Stimulated activated CD4-positive, alpha-beta T cell treated with anti-CD3 and anti-CD28 coated beads, TNF-alpha, amount 100 ng/mL, for 48 hours (primary cell): ENCODE results near the gene FRMD1.

Source experiments
- DNase-seq, 3 donors: peaks; one replicate each; pipeline ENCODE4 v3.0.0-alpha.2; 2020; ENCODE audit warnings: low read depth in 3 of 3

The FRMD1 gene

GRCh38 chr6:168043193-168043847, 35.7 kb downstream of the FRMD1 start:
- no peak for DNase-seq

- DNase-seq: no peak
Measured at GRCh38 chr6:168042426-168043192, 36.4 kb downstream of the FRMD1 start.

DNA sequence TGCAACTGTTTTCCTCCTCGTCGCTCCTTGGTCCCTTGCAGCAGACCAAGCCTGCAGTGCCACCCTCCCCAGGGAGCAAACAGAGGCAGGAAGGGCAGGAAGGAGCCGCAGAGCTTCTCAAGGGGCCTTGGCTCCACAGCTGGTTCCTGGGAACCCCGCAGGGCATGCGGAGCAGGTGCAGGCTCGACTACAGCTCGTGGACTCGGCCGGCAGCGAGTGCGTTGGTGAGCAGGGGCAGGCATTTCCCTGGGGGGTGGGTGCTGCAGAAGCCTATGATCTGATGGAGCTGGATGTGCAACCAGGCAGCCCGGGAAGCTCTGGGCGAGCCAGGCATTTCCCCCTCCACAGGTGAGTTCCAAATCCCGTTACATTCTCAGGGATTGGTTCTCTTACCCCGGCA, 37.1 kb downstream of the FRMD1 start:
- DNase-seq: no peak

GRCh38 chr6:168040856-168041496, 38.0 kb downstream of the FRMD1 start:
- DNase-seq: no peak

DNA sequence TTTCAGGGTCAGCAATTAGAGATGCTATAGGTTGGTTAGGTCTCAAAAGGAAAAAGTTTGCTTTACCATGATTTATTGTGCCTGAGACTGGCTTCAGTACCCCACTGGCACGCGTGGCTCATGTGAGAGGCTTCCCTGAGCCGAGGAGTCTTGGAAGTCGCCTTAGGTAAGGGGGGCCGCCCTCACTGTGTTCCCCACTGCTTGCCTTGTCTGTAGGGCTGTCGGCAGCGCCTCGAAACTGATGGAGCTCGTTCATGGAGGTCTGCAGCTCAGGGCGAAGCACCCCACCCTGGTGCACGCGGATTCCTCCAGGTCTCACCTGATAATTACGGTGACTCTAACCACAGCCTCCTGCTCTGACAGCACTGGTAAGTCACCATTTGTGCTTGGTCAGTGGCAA, 39.2 kb downstream of the FRMD1 start:
- no peak for DNase-seq

DNA sequence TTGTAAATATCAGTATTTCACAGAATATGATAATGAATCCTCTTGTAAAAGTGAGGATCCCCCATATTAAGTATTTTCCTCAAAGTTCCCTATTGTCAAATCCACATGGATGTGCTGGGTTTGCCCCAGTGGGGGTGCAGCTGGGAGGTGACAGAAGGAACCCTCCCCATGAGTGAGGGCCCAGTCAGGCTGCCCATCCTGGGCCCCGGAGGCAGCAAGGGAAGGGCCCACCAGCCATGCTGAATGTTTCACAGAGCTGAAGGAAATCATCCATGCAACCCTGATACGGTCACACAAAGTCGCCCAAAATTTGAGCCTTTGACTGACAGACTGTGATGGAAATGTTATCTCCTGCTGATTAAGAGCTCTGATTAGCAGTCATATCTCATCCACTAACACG, 39.7 kb downstream of the FRMD1 start:
- no peak for DNase-seq

DNA sequence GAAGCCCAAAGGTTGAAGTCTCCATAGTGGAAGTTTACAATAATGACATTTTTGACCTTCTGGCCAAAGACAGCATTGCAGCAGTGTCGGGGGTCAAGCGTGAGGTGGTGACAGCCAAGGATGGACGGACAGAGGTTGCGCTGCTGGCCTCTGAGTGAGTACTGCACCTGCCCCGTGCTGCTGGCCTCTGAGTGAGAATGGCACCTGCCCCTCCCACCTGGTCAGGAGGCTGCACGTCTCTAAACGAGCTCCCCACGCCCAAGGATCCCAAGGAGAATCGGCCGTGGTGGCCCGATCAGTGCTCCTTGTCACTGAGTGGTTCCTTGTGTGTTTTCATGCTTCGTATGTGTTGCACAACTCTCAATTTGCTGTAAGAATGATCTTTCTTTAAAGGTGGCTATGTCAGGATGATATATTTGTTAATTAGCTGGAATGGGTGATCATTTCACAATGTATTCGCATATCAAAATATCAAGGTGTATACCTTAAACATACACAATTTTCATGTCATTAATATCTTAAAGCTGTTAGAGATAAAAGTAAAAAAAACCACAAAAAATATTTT, 40.4 kb downstream of the FRMD1 start:
- no peak for DNase-seq

- no peak for DNase-seq
Measured at GRCh38 chr6:168037856-168038255, 41.2 kb downstream of the FRMD1 start.

GRCh38 chr6:168037242-168037641, 41.8 kb downstream of the FRMD1 start:
- DNase-seq: no peak

GRCh38 chr6:168035661-168036545, 43.1 kb downstream of the FRMD1 start:
- no peak for DNase-seq

DNA sequence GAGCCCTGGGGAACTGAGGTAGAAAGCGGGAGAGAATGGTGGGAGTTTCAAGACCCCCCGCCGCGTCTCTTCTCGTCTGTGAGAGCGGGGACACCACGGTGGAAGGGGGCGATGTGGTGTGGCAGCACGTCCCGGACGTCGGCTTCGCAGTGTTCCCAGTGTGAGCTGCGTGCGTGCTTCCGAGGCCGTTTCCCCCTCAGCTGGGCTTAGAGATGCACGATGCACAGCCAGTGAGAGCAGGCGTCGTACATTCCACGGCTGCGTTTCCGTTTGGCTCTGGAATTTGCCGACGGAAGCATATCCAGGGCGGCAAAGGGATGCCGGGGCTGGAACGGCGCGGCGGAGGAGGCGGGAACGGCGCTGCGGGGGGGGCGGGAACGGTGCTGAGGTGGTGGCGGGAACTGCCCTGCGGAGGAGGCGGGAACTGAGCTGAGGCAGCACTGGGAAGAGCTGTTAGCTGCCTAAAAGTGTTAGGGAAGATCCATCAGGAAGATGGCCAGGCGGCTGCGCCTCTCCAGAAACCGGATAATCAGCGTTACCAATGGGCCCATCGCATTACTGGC, 43.8 kb downstream of the FRMD1 start:
- DNase-seq: no peak

GRCh38 chr6:168034537-168034936, 44.5 kb downstream of the FRMD1 start:
- no peak for DNase-seq

DNA sequence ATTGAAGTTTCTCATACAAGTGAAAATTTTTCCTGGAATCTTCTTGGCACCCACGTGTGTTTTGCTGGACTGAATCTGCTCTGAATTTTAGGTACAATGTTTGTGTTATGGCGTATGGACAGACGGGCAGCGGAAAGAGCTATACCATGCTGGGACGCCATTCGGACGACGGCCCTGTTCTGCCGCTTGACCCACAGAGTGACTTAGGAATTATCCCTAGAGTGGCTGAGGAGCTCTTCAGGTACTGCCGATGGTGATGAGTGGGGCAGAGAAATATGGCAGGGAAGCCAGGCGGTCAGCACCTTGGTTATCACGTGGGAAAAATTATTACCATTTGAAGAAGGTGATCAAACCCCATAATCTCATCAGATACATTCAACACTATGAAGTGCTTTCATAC, 45.2 kb downstream of the FRMD1 start:
- no peak for DNase-seq

DNA sequence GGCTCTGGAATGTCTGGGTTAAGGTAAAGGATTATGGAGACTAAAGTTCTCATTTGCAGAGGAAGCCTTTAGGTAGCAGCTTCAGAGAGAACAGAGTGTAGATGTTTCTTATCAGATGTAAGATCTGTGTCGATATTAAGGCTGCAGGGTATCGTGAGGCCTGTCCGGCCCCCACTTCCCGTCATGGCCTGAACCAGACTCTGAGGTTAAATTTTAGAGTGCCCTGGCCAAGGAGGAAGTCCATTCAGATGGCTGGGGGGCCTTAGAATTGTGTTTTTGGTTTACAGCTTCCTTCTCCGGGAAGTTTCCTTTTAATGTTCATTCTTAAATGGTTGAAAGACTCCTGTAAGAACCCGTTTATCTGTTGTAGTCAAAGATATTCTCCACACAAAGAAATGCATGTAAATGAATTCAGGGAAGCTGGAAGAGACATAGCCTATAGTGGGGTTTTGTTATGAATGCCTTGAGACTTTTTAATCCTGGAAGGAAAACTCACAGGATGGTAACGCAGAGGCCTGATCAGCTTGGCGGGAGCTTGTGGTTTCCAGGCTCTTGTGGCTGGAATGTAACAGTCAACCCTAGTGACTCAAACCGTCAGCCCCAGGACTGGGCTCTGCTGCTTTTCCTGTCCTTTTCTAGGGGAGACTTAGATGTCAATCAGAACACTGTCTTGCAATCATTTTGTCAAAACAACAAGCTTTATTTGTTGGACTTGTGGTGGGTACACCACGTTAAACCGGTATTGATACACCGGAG, 46.8 kb downstream of the FRMD1 start:
- DNase-seq: no peak

DNA sequence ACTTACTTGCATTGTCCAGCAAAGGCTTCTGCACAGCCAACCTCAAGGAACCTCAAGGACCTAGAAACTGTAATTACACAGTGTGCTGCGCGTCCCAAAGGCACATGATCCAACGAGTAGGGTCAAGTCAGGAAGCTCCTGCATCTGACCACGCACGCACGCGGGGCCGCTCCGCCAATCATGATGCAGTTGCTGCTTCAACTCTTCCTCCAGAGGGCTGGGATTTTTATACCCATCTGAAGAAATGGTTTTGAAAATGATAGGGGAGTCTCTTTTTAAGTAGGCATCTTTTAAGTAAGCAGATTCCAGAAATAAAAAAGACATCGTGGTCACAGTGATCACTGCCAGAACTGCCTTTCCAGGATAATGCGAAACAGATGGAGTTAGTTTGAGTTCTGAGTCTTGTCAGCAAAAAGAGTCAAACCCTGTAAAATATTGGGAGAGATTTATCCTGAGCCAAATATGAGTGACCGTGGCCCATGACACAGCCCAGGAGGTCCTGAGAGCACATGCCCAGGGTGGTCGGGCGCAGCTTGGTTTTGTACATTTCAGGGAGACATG, 47.5 kb downstream of the FRMD1 start:
- no peak for DNase-seq

DNA sequence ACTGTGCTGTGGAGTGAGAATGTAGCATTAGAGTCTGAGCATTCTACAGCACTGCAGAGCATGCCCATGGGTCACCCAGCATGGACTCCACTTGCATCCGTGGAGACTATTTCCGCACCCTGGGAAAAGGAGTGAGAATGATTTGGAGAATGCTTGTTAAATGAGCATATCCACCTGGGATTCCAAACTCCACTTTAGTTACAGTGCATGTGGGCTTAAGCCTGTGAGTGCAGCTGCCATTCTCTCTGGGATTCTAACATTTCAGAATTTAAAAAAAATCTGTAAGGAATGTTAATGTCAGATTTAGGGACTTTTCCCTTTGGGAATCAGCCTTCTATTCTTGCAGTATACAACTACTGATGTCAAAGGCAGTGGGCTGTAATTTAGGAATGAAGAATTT, 48.1 kb downstream of the FRMD1 start:
- DNase-seq: no peak

DNA sequence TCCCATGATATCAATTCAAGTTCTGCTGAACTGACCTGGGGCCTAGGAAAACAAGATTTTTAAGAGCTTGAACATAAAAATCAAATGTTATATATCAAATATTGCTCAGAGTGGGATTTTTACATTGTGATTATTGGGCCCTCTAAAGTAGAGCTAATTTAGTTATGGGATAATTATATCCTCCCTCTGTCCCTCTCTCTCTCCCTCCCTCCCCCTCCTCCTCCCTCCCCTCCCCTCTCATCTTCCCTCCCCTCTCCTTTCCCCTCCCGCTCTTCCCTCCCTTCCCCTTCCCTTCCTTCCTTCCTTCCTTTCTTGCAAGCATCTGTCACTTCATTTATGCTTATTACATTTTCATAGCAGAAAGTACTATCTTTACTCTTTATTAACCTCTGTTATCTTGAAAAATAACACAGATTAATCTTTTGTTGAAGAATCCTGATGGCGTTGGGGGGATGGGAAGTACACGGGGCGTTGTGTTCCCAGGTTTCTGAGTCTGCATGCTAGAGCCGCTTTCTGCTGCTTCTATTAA, 48.7 kb downstream of the FRMD1 start:
- DNase-seq: no peak

DNA sequence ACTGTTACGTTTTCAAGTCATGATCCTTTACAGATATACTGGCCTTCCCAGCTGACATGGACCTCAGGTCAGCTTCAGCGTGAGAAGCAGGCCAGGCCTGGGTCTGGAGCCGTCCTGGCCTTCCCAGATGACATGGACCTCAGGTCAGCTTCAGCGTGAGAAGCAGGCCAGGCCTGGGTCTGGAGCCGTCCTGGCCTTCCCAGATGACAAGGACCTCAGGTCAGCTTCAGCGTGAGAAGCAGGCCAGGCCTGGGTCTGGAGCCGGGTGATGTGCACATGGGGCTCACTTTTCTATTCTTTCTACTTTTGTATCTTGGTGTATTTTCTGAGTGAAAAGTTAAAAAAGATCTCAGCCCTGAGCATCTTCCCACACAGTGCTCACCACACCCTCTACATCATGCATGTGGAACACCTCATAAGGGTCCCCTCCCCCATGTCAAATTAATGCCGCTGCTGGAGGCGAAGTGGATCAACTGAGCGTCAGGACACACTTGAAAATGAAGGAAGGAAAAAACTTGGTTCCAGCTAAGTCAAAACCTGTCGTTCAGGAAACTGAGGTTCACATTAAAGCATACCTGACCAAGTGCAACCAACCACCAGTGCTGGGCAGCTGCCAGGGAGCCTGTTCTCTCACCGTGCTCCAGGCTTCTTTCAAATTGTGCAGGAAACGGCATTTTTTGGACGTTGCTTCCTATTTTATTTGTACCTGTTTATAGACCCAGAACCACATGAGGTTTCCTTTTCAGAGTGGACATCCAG, 49.4 kb downstream of the FRMD1 start:
- DNase-seq: no peak

DNA sequence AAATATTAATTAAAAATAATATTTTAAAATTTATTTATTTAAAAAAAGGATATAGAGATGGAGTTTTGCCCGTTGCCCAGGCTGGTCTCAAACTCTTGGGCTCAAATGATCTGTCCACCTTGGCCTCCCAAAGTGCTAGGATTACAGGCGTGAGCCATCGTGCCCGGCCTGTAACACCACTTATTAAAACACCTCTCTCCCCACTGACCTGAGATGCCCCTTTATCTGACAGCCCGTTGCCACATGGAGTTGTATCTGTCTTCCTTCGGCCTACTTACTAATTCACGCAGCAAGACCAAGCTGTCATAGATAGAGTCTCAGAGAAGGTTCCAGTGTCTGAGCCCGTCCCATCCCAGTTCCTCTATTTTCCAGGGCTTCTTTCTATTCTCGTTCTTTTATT, 50.8 kb downstream of the FRMD1 start:
- DNase-seq: no peak
